ENCODE data around the gene ESPN.

DNA sequence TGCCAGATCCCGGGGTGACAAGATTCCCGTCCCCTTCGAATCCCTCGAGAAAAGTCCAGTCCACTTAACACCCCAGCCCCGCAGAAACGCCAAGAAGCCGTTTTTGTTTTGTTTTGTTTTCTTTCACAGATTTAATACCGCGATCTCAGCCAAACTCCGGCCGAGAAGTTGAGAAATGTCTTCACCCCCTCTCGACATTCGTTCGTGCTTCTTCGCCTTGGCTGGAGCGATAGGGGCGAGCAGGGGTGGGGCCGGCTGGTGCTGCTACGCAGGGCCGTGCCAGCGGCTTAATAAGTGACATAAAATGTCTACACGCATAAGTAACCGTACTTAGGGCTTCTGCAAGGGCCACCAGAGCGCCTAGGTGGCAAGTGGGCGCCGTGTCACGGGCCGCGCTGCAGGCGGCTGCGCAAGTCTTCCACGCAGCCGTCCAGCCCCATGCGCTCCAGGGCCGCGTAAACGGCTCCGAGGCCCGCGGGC, 36.5 kb downstream of the ESPN start:
- TF ChIP-seq POLR2AphosphoS5 (IDR thresholded peaks at IDR 0.05; ENCODE audit: low read length), result no peak
- TF ChIP-seq, protein P1, sequence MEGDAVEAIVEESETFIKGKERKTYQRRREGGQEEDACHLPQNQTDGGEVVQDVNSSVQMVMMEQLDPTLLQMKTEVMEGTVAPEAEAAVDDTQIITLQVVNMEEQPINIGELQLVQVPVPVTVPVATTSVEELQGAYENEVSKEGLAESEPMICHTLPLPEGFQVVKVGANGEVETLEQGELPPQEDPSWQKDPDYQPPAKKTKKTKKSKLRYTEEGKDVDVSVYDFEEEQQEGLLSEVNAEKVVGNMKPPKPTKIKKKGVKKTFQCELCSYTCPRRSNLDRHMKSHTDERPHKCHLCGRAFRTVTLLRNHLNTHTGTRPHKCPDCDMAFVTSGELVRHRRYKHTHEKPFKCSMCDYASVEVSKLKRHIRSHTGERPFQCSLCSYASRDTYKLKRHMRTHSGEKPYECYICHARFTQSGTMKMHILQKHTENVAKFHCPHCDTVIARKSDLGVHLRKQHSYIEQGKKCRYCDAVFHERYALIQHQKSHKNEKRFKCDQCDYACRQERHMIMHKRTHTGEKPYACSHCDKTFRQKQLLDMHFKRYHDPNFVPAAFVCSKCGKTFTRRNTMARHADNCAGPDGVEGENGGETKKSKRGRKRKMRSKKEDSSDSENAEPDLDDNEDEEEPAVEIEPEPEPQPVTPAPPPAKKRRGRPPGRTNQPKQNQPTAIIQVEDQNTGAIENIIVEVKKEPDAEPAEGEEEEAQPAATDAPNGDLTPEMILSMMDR (IDR thresholded peaks at IDR 0.05 in 2 of 3, conservative IDR thresholded peaks at IDR 0.05 in 1 of 3; ENCODE audit: control insufficient read depth in 2 of 3, extremely low read depth in 1 of 3, insufficient read depth in 1 of 3, low read depth in 3 of 3, low read length in 3 of 3), result no peak

Data from GM12878 (cell line).